ENCODE measurements around the gene SMAD5. TPM values are rescaled to one million over a fixed set of nuclear protein-coding genes. Genes with fewer than 3 reads are reported as not detected.

Gene SMAD5
- total and polyA plus RNA-seq, 2 donors (not counting 1 experiment from before 2014, with no cell fraction given), result 9.4 to 38.6 TPM

GRCh38 chr5:136103118-136103517 lies 29.5 kb upstream of the SMAD5 start:
- H4K20me1 ChIP-seq (ENCODE audit: control insufficient read depth, insufficient read depth, low read length, poor library complexity, severe bottlenecking), result no peaks in the 10 kb centered on the region
- intact Hi-C loops (cut with micrococcal nuclease), result no loop called here
- no peak overlapping the region for H3K9ac ChIP-seq (ENCODE audit: low read length)
- H3K9me3 Mint-ChIP-seq (ENCODE audit: insufficient read depth), result no peaks in the 10 kb centered on the region
- no peaks in the 10 kb centered on the region for H3K36me3 ChIP-seq (replicated peaks in 1 of 2; ENCODE audit: control extremely low read depth in 1 of 2, control insufficient read depth in 1 of 2, extremely low read depth in 1 of 2, insufficient read depth in 2 of 2, low read length in 1 of 2)
- DNase-seq (no peak), ATAC-seq (ENCODE audit: low read depth) (no peak)
- H3K27me3 Mint-ChIP-seq, result peaks cover 11% of the 10 kb centered on the region
- POLR2A ChIA-PET, result no interaction called here
- H3K27ac Mint-ChIP-seq, result no peak overlapping the region
- H3K4me2 ChIP-seq (replicated peaks; ENCODE audit: low read depth, low read length, poor library complexity, severe bottlenecking), result no peak overlapping the region
- no peak overlapping the region for H3K4me3 Mint-ChIP-seq
- H3K27me3 ChIP-seq (replicated peaks in 1 of 4; ENCODE audit: control extremely low read depth in 1 of 4, control insufficient read depth in 3 of 4, insufficient read depth in 4 of 4, low read length in 3 of 4), result peaks cover 0 to 4% (median 0%) of the 10 kb centered on the region in 4 experiments
- no peak overlapping the region for H3K4me3 ChIP-seq (ENCODE audit: control extremely low read depth in 1 of 5, extremely low read depth in 1 of 5, insufficient read depth in 1 of 5, low read depth in 2 of 5, low read length in 4 of 5)
- CTCF ChIA-PET, result no interaction called here
- no CpG with 5 or more reads among the region's 1 CpG for WGBS (ENCODE audit: insufficient coverage)
- no peak overlapping the region for H2AFZ ChIP-seq (ENCODE audit: insufficient read depth, low read depth, low read length, poor library complexity, severe bottlenecking)
- H3K79me2 ChIP-seq (ENCODE audit: control insufficient read depth, insufficient read depth, low read length), result no peaks in the 10 kb centered on the region
- TF ChIP-seq CTCF (IDR thresholded peaks at IDR 0.05) (no peak), EZH2 (IDR thresholded peaks at IDR 0.05; ENCODE audit: borderline replicate concordance, insufficient read depth, low read depth, low read length, poor library complexity, severe bottlenecking) (no peak)
- H3K4me1 Mint-ChIP-seq, result no peaks in the 10 kb centered on the region
- no peaks in the 10 kb centered on the region for H3K4me1 ChIP-seq (ENCODE audit: control insufficient read depth in 2 of 2, insufficient read depth in 2 of 2, low read length in 2 of 2)
- no peaks in the 10 kb centered on the region for H3K9me3 ChIP-seq (ENCODE audit: control extremely low read depth in 1 of 3, control insufficient read depth in 2 of 3, insufficient read depth in 1 of 3, low read length in 2 of 3)
- no peak overlapping the region for H3K27ac ChIP-seq (ENCODE audit: low read length in 2 of 2)

DNA sequence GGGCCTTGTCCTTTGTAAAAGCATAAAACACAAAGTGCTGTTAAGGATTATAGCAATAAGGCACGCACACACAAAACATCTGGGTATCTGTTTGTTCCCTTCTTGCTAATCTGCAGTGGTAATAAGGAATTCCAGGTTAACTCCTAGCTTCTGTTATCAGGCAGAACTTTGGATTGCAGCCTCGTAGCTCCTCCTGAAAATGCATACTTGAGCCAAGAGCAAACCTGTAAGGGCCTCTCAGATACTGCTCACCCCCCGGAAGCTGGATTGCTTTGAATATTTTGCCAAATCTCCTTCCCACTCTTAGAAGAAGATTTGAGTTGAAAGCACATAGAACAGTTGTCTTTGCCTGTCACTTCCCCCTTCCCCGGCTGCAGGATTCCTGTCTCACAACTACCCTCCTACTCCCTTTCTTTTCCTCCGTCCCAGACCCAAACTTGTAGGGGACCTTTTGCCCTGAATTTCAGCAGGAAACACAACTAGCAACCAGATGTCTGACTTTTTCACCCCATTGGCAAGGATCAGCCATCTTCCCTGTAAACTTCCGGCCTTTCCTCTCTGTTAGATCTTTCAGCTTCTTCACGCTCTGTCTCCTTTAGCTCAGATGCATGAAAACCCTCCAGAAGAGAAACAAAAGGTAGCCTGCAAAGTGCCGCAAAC lies 28.2 kb upstream of the SMAD5 start:
- ATAC-seq (ENCODE audit: low read depth) (no peak), DNase-seq (no peak)
- no peak overlapping the region for H3K4me3 ChIP-seq (ENCODE audit: control extremely low read depth in 1 of 5, extremely low read depth in 1 of 5, insufficient read depth in 1 of 5, low read depth in 2 of 5, low read length in 4 of 5)
- CTCF ChIA-PET, result no interaction called here
- WGBS (ENCODE audit: insufficient coverage), result 80% methylated on average over 5 of the region's 8 CpGs
- no peaks in the 10 kb centered on the region for H3K36me3 ChIP-seq (replicated peaks in 1 of 2; ENCODE audit: control extremely low read depth in 1 of 2, control insufficient read depth in 1 of 2, extremely low read depth in 1 of 2, insufficient read depth in 2 of 2, low read length in 1 of 2)
- intact Hi-C loops (cut with micrococcal nuclease), result no loop called here
- H3K4me1 ChIP-seq (ENCODE audit: control insufficient read depth in 2 of 2, insufficient read depth in 2 of 2, low read length in 2 of 2), result no peaks in the 10 kb centered on the region
- no peaks in the 10 kb centered on the region for H3K9me3 ChIP-seq (ENCODE audit: control extremely low read depth in 1 of 3, control insufficient read depth in 2 of 3, insufficient read depth in 1 of 3, low read length in 2 of 3)
- no peak overlapping the region for H3K4me3 Mint-ChIP-seq
- H4K20me1 ChIP-seq (ENCODE audit: control insufficient read depth, insufficient read depth, low read length, poor library complexity, severe bottlenecking), result no peaks in the 10 kb centered on the region
- H3K79me2 ChIP-seq (ENCODE audit: control insufficient read depth, insufficient read depth, low read length), result no peaks in the 10 kb centered on the region
- H3K27ac ChIP-seq (ENCODE audit: low read length in 2 of 2), result no peak overlapping the region
- H3K27ac Mint-ChIP-seq, result no peak overlapping the region
- no peak overlapping the region for H3K9ac ChIP-seq (ENCODE audit: low read length)
- no peaks in the 10 kb centered on the region for H3K4me1 Mint-ChIP-seq
- no peak for TF ChIP-seq CTCF (IDR thresholded peaks at IDR 0.05)
- TF ChIP-seq EZH2 (IDR thresholded peaks at IDR 0.05; ENCODE audit: borderline replicate concordance, insufficient read depth, low read depth, low read length, poor library complexity, severe bottlenecking), result no peak
- POLR2A ChIA-PET, result no interaction called here
- H3K4me2 ChIP-seq (replicated peaks; ENCODE audit: low read depth, low read length, poor library complexity, severe bottlenecking), result no peak overlapping the region
- peaks cover 8% of the 10 kb centered on the region for H3K27me3 Mint-ChIP-seq
- H3K9me3 Mint-ChIP-seq (ENCODE audit: insufficient read depth), result no peaks in the 10 kb centered on the region
- H3K27me3 ChIP-seq (replicated peaks in 1 of 4; ENCODE audit: control extremely low read depth in 1 of 4, control insufficient read depth in 3 of 4, insufficient read depth in 4 of 4, low read length in 3 of 4), result peaks cover 0 to 7% (median 0%) of the 10 kb centered on the region in 4 experiments
- H2AFZ ChIP-seq (ENCODE audit: insufficient read depth, low read depth, low read length, poor library complexity, severe bottlenecking), result no peak overlapping the region

All from B cell (primary cell).